Lung (tissue), 12 donors: ENCODE measurements around the gene YIPF4. TPM values are rescaled to one million over a fixed set of nuclear protein-coding genes. Genes with fewer than 3 reads are reported as not detected.

Experiments used
- ATAC-seq: fragments of 200-7000 bp; cut with Tn5 transposase; one replicate; pipeline ENCODE4 v1.9.1; 2020; ENCODE audit warnings: moderate number of reproducible peaks; ENCODE audit not compliant: insufficient read depth, low FRiP score
- DNase-seq, 3 donors: peaks; one replicate each; pipeline ENCODE4 v3.0.0-alpha.2; 2013 to 2017
- H3K27ac ChIP-seq, 2 donors: one replicate each; pipeline ENCODE4 v1.5.1; 2013; ENCODE audit warnings: mild to moderate bottlenecking in 2 of 2, moderate library complexity in 2 of 2, control low read depth in 1 of 2, inconsistent platforms in 1 of 2, low read depth in 1 of 2, low read length in 1 of 2
- H3K27me3 ChIP-seq, 3 donors: one replicate each; pipeline ENCODE4 v1.5.1; 2013; ENCODE audit warnings: low read length in 2 of 3; ENCODE audit not compliant: control insufficient read depth in 3 of 3, insufficient read depth in 3 of 3
- H3K36me3 ChIP-seq, 4 donors: one replicate each; pipeline ENCODE4 v1.5.1; 2013; ENCODE audit warnings: low read length in 4 of 4, mild to moderate bottlenecking in 1 of 4, moderate library complexity in 1 of 4; ENCODE audit not compliant: control insufficient read depth in 4 of 4, insufficient read depth in 4 of 4
- H3K4me1 ChIP-seq, 5 donors: one replicate each; pipeline ENCODE4 v1.5.1; 2013; ENCODE audit warnings: low read length in 5 of 5, mild to moderate bottlenecking in 2 of 5, moderate library complexity in 1 of 5; ENCODE audit not compliant: control insufficient read depth in 5 of 5, insufficient read depth in 5 of 5
- H3K4me3 ChIP-seq: one replicate; pipeline ENCODE4 v1.5.1; 2013; ENCODE audit warnings: mild to moderate bottlenecking, control low read depth, moderate library complexity
- H3K9ac ChIP-seq, 2 donors: one replicate each; pipeline ENCODE4 v1.5.1; 2013; ENCODE audit warnings: low read length in 2 of 2, control low read depth in 1 of 2; ENCODE audit not compliant: insufficient read depth in 1 of 2
- H3K9me3 ChIP-seq, 4 donors: one replicate each; pipeline ENCODE4 v1.5.1; 2013; ENCODE audit warnings: low read length in 3 of 4, mild to moderate bottlenecking in 1 of 4, moderate library complexity in 1 of 4; ENCODE audit not compliant: control insufficient read depth in 4 of 4, insufficient read depth in 3 of 4
- WGBS, 2 donors: extraction: QIAGEN DNeasy Blood & Tissue Kit; methylation state at CpG; one replicate each; pipeline ENCODE4 v1.1.7; 2013; 5-methylcytosine and 5-hydroxymethylcytosine counted together
- polyA plus RNA-seq, 2 donors: library from polyadenylated mRNA; stranded (reverse); fragments of 200-250 nt; gene quantifications; one replicate each; pipeline ENCODE4 v1.2.1, GENCODE V29; 2013
- total RNA-seq, 2 donors: library from RNA; depleted of rRNA in 1 of 2; stranded (reverse); fragments of >200 nt in 1 of 2; gene quantifications; one replicate each; pipeline ENCODE4 v1.2.1, GENCODE V29; 2014 to 2021
- TF ChIP-seq, protein P1 (sequence below): IDR thresholded peaks from 2 replicates; pipeline ENCODE4 v1.5.1; 2012; ENCODE audit warnings: mild to moderate bottlenecking; ENCODE audit errors: control extremely low read depth, extremely low read depth
- donor health status: control.
- donor health status: control.
- donor health status: Bipolar disorder and iron deficiency.
- donor health status: healthy.
- donor health status: DM: yes; HTN: yes; CAD: no.

Gene YIPF4
- total and polyA plus RNA-seq, 4 donors: 14.2 to 48.5 (median 24.5) TPM

DNA sequence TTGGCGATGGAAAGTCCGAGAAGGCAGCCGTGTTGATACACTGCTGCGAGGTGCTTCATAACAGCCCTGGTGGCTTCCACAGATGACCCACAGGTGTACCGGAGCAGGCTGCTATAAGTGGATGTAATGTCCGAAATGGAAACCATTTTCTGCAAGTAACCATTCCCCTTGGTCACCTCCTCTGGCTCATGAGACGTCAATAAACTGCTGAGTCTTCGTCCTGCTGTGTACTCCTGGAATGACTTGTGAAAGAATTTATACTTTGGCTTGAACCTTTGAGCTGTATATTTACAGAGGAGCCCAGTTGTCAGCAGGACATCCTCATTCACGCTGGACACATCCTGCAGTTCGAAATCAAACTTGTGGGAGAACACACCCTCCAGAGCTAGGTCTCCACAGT is 27.4 kb upstream of the YIPF4 start:
- Histone ChIP-seq H3K9ac (no peak overlapping the region), H3K27me3 (no peaks in the 10 kb centered on the region), H3K27ac (no peak overlapping the region), H3K4me1 (no peaks in the 10 kb centered on the region), H3K36me3 (no peaks in the 10 kb centered on the region), H3K9me3 (no peaks in the 10 kb centered on the region), H3K4me3 (no peak overlapping the region)
- no peak for ATAC-seq
- WGBS, 2 donors: 84 to 88% methylated on average over 10 of the region's 10 CpGs
- TF ChIP-seq, protein P1, sequence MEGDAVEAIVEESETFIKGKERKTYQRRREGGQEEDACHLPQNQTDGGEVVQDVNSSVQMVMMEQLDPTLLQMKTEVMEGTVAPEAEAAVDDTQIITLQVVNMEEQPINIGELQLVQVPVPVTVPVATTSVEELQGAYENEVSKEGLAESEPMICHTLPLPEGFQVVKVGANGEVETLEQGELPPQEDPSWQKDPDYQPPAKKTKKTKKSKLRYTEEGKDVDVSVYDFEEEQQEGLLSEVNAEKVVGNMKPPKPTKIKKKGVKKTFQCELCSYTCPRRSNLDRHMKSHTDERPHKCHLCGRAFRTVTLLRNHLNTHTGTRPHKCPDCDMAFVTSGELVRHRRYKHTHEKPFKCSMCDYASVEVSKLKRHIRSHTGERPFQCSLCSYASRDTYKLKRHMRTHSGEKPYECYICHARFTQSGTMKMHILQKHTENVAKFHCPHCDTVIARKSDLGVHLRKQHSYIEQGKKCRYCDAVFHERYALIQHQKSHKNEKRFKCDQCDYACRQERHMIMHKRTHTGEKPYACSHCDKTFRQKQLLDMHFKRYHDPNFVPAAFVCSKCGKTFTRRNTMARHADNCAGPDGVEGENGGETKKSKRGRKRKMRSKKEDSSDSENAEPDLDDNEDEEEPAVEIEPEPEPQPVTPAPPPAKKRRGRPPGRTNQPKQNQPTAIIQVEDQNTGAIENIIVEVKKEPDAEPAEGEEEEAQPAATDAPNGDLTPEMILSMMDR: no peak
- no peak for DNase-seq

DNA sequence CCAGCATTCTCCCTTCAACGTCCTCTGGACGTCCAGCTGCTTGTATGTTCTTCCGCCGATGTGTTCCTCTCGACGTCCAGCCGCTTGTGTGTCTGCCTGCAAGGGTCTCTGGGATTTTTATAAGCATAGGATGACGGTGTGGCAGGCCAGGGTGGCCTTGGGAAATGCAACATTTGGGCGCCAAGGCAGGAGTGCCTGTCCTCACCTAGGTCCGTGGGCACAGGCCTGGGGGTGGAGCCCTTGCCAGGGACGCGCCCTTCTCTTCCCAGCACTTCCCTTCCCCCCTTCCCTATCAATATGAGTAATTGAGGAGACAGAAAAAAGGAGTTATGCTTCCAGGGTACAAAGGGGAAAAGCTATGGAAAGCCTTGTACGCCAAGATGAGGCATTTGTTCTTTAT is 19.5 kb upstream of the YIPF4 start:
- H3K9me3 ChIP-seq: no peaks in the 10 kb centered on the region
- 85 to 90% methylated on average over 13 of the region's 13 CpGs for WGBS, 2 donors
- no peak overlapping the region for H3K4me3 ChIP-seq
- no peak overlapping the region for H3K9ac ChIP-seq
- ATAC-seq (no peak), DNase-seq (no peak)
- no peaks in the 10 kb centered on the region for H3K27me3 ChIP-seq
- TF ChIP-seq, protein P1: no peak
- H3K4me1 ChIP-seq: no peaks in the 10 kb centered on the region
- no peak overlapping the region for H3K27ac ChIP-seq
- no peaks in the 10 kb centered on the region for H3K36me3 ChIP-seq

DNA sequence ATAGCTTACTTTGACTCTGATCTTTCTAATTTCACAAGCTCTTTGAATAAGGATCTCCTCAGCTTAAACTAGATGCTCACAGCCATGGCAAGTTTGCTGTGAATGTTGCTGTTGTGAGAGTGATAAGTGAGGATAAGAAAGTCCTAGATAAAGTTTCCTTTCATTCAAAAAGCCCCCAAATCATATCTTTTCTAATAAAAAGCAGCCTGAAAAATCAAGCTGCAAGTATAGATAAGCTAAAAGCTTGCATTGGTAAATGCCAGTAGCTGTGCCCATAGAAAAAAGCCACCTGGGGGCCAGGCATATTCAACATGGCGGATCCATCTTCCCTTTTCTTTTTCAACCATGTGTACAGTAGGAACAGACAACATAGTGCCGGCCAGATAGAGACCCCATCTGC is 17.3 kb upstream of the YIPF4 start:
- Histone ChIP-seq H3K36me3 (no peaks in the 10 kb centered on the region), H3K27me3 (no peaks in the 10 kb centered on the region), H3K9ac (no peak overlapping the region), H3K9me3 (no peaks in the 10 kb centered on the region), H3K27ac (no peak overlapping the region), H3K4me1 (no peaks in the 10 kb centered on the region), H3K4me3 (no peak overlapping the region)
- 91 to 93% methylated on average over 2 of the region's 2 CpGs for WGBS, 2 donors
- DNase-seq (no peak), ATAC-seq (no peak)
- TF ChIP-seq, protein P1: no peak

DNA sequence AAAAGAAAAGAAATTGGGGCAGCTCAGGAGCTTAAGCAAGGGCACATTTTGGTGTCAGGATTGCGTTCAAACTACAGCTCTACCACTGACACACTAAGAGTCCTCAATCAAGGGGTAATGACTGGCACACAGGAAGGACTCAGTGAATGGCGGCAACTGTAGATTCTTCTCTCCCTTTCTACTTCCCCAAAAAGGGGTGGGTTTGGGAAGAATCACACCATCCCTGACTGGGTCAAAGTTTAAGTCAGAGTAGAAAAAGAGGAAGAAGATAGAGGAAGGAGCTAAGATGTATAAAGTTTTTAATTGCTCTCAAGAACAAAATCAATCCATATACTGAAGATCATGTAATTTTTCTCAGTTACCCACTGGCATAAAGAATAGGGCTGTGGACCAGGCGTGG is 15.6 kb upstream of the YIPF4 start:
- Histone ChIP-seq H3K36me3 (no peaks in the 10 kb centered on the region), H3K27me3 (no peaks in the 10 kb centered on the region), H3K9ac (no peak overlapping the region), H3K4me3 (no peak overlapping the region), H3K4me1 (no peaks in the 10 kb centered on the region), H3K9me3 (no peaks in the 10 kb centered on the region), H3K27ac (peak overlapping the region in 1 of 2 donors; percentile 53)
- DNase-seq: peak in 1 of 3 donors; percentile 6
- 57 to 68% methylated on average over 3 of the region's 3 CpGs for WGBS, 2 donors
- TF ChIP-seq, protein P1: no peak
- ATAC-seq: peak; percentile 34
